HG02623 (cell line): Measurements from ENCODE around the gene ZNF277.
"Not testable (repeated sequence)": the region's sequence is repeated elsewhere in the genome, so short reads cannot be mapped to it uniquely, and the experiment has no call there.

Experiments
- ATAC-seq: cut with Tn5 transposase; IDR thresholded peaks from one replicate; pipeline ENCODE4 v1.9.1; 2021; ENCODE audit warnings: moderate library complexity; ENCODE audit not compliant: unreplicated experiment

ZNF277 gene

DNA sequence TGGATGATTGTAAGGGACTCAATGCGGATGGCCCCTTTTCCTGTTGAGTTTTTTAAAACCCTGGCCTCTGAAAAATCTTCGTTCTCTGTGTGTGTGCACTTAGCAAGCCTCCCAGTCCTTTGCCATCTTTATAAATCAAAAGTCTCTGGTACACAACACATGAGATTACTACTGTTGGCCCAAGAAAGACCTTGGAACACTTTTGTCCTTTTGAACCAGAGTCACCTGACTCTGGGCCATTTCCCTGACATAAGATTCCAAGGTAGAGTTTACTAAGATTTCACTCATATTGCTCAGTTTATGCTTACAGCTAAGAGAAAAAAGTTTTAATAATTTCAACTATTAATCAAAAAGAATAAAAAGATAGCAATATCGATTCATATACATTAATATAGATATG, 179.0 kb downstream of the ZNF277 start:
- ATAC-seq: no peak

DNA sequence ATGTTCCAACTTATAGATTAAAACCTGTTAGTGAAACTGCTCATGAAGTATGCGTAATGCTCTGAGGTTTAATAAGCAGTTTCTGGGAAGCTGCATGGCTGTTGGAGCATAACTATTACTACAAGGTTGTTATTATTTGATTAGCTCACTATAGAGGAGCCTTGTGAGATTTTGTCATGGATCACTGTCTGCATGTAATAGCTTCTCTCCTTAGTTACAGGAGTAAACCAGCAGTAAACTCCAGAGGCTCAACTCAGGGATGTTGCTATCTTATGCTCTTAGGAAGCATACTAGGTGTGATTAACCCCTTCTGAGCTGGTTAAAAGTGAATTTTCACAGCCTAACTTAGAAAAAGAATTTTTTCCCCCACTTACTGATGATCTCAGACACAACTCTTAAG, 180.1 kb downstream of the ZNF277 start:
- ATAC-seq: no peak

GRCh38 chr7:112390167-112390566, 183.7 kb downstream of the ZNF277 start:
- no peak for ATAC-seq

GRCh38 chr7:112391079-112391821, 184.8 kb downstream of the ZNF277 start:
- ATAC-seq: not testable (repeated sequence)

- peak; percentile 60 for ATAC-seq
Measured at GRCh38 chr7:112391841-112392286, 185.4 kb downstream of the ZNF277 start.
